Activated T-cell treated with anti-CD3 and anti-CD28 coated beads for 24 hours (primary cell): ENCODE data around the gene TAF1D.
"Not testable (repeated sequence)": the region's sequence is repeated elsewhere in the genome, so short reads cannot be mapped to it uniquely, and the experiment has no call there.

ENCODE experiments used
- DNase-seq: peaks from one replicate; pipeline ENCODE4 v3.0.0-alpha.2; 2020; ENCODE audit warnings: low read depth

The TAF1D gene

GRCh38 chr11:93741094-93741881, at the start of gene TAF1D, which contains the start of gene C11orf54:
TSS of gene TAF1D (minus strand) at chr11:93741495. CDS start at chr11:93739304, 2,191 bp downstream.
TSS of gene C11orf54 (plus strand) at chr11:93741672. CDS start at chr11:93747394, 5,722 bp downstream.
- DNase-seq: peak; percentile 95

GRCh38 chr11:93784935-93785360, 43.7 kb upstream of the TAF1D start:
- peak; percentile 11 for DNase-seq

GRCh38 chr11:93784145-93784934, 43.0 kb upstream of the TAF1D start, which contains the start of gene MED17:
TSS of gene MED17 (plus strand) at chr11:93784282. CDS start at chr11:93784514, 232 bp downstream.
- peak; percentile 90 for DNase-seq

- DNase-seq: no peak
These were observed 42.5 kb upstream of the TAF1D start for GRCh38 chr11:93783765-93784144.

- DNase-seq: no peak
These were observed 42.1 kb upstream of the TAF1D start for GRCh38 chr11:93783362-93783761.

GRCh38 chr11:93775289-93775688, 34.0 kb upstream of the TAF1D start:
- DNase-seq: no peak

- not testable (repeated sequence) for DNase-seq
These were observed 33.3 kb upstream of the TAF1D start for GRCh38 chr11:93774560-93774959.

- no peak for DNase-seq
These were observed 32.4 kb upstream of the TAF1D start for GRCh38 chr11:93773601-93774200.

GRCh38 chr11:93773045-93773477, 31.8 kb upstream of the TAF1D start:
- DNase-seq: no peak

- no peak for DNase-seq
These were observed 30.8 kb upstream of the TAF1D start for GRCh38 chr11:93772123-93772522.

- DNase-seq: no peak
These were observed 28.9 kb upstream of the TAF1D start for GRCh38 chr11:93770160-93770559.

- no peak for DNase-seq
These were observed 25.7 kb upstream of the TAF1D start for GRCh38 chr11:93767018-93767417.

- DNase-seq: no peak
These were observed 25.2 kb upstream of the TAF1D start for GRCh38 chr11:93766504-93766903.

- DNase-seq: no peak
These were observed 24.3 kb upstream of the TAF1D start for GRCh38 chr11:93765551-93765950.

- no peak for DNase-seq
These were observed 20.6 kb upstream of the TAF1D start for GRCh38 chr11:93761910-93762309.

- not testable (repeated sequence) for DNase-seq
These were observed 17.8 kb upstream of the TAF1D start for GRCh38 chr11:93759123-93759522.

GRCh38 chr11:93757924-93758865, 16.9 kb upstream of the TAF1D start:
- no peak for DNase-seq

- no peak for DNase-seq
These were observed 16.0 kb upstream of the TAF1D start for GRCh38 chr11:93757301-93757700.

GRCh38 chr11:93756748-93757147, 15.5 kb upstream of the TAF1D start:
- no peak for DNase-seq

- no peak for DNase-seq
These were observed 11.9 kb upstream of the TAF1D start for GRCh38 chr11:93753241-93753640.

- no peak for DNase-seq
These were observed 9.7 kb upstream of the TAF1D start for GRCh38 chr11:93751001-93751400.
